ENCODE measurements around the gene ZNF141. TPM values are rescaled to one million over a fixed set of nuclear protein-coding genes. Genes with fewer than 3 reads are reported as not detected.

The ZNF141 gene
- total RNA-seq, 1 experiment from 2014 or later: not detected

- Histone ChIP-seq H3K27ac (ENCODE audit: low read length) (no peak overlapping the region), H3K36me3 (ENCODE audit: control insufficient read depth, insufficient read depth, low read length) (no peaks in the 10 kb centered on the region), H3K9me3 (ENCODE audit: control insufficient read depth, insufficient read depth, low read depth, low read length) (no peaks in the 10 kb centered on the region), H3K27me3 (ENCODE audit: control insufficient read depth, insufficient read depth, low read length) (no peaks in the 10 kb centered on the region), H3K4me3 (ENCODE audit: low read depth in 2 of 2, low read length in 2 of 2) (no peak overlapping the region), H3K4me1 (ENCODE audit: control insufficient read depth, insufficient read depth, low read length) (no peaks in the 10 kb centered on the region)
- no peak for TF ChIP-seq SIN3A (IDR thresholded peaks at IDR 0.05; ENCODE audit: borderline replicate concordance, insufficient read depth, low read depth, low read length)
- no peak for TF ChIP-seq REST (IDR thresholded peaks at IDR 0.05; ENCODE audit: insufficient read depth in 1 of 2, low read depth in 2 of 2, low read length in 1 of 2)
- TF ChIP-seq, protein P1, sequence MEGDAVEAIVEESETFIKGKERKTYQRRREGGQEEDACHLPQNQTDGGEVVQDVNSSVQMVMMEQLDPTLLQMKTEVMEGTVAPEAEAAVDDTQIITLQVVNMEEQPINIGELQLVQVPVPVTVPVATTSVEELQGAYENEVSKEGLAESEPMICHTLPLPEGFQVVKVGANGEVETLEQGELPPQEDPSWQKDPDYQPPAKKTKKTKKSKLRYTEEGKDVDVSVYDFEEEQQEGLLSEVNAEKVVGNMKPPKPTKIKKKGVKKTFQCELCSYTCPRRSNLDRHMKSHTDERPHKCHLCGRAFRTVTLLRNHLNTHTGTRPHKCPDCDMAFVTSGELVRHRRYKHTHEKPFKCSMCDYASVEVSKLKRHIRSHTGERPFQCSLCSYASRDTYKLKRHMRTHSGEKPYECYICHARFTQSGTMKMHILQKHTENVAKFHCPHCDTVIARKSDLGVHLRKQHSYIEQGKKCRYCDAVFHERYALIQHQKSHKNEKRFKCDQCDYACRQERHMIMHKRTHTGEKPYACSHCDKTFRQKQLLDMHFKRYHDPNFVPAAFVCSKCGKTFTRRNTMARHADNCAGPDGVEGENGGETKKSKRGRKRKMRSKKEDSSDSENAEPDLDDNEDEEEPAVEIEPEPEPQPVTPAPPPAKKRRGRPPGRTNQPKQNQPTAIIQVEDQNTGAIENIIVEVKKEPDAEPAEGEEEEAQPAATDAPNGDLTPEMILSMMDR (IDR thresholded peaks at IDR 0.05): no peak
- TF ChIP-seq TCF7L2 (IDR thresholded peaks at IDR 0.05; ENCODE audit: low read depth, low read length): no peak
- TF ChIP-seq POLR2AphosphoS5 (IDR thresholded peaks at IDR 0.05; ENCODE audit: low read depth, low read length): no peak
- no TSS peak for BruUV-seq (replicated peaks)
- intact Hi-C loops (cut with micrococcal nuclease; ENCODE audit: unreplicated experiment) (no loop called here), in situ Hi-C loops (cut with HindIII; ENCODE audit: low pct_unique_long_range_greater_than_20kb, low sequenced_read_pairs) (no loop called here)
- ChIA-PET CTCF (no interaction called here), POLR2A (no interaction called here)
- DNase-seq (ENCODE audit: low read depth, low spot score) (no peak), ATAC-seq (no peak)
Observed at GRCh38 chr4:314296-314903, 23.2 kb upstream of the ZNF141 start.

DNA sequence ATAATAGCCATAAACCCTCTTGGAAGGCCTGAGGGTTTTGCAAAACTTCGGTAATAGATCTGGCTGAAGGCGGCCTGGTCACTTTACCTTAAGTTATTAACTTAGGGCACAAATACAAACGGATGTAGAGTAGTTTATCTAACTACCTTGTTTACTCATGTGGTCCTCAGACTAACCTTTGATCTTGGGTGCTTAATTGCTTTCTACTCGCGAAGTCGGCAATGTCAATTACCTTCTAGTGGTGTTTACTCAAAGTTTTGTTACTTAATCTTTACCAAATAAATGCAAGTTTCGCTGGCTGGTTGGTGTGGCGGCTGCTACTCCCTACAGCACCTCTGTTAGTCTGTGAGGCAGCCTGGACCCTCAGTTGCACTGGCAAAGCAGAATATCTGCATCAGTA, 8.9 kb upstream of the ZNF141 start:
- no TSS peak for BruUV-seq (replicated peaks)
- Histone ChIP-seq H3K4me1 (ENCODE audit: control insufficient read depth, insufficient read depth, low read length) (no peaks in the 10 kb centered on the region), H3K27ac (ENCODE audit: low read length) (no peak overlapping the region), H3K27me3 (ENCODE audit: control insufficient read depth, insufficient read depth, low read length) (no peaks in the 10 kb centered on the region), H3K4me3 (ENCODE audit: low read depth in 2 of 2, low read length in 2 of 2) (no peak overlapping the region), H3K36me3 (ENCODE audit: control insufficient read depth, insufficient read depth, low read length) (no peaks in the 10 kb centered on the region), H3K9me3 (ENCODE audit: control insufficient read depth, insufficient read depth, low read depth, low read length) (no peaks in the 10 kb centered on the region)
- ChIA-PET POLR2A (no interaction called here), CTCF (no interaction called here)
- in situ Hi-C loops (cut with HindIII; ENCODE audit: low pct_unique_long_range_greater_than_20kb, low sequenced_read_pairs) (no loop called here), intact Hi-C loops (cut with micrococcal nuclease; ENCODE audit: unreplicated experiment) (no loop called here)
- ATAC-seq (no peak), DNase-seq (ENCODE audit: low read depth, low spot score) (no peak)
- TF ChIP-seq, protein P1 (IDR thresholded peaks at IDR 0.05): no peak
- TF ChIP-seq REST (IDR thresholded peaks at IDR 0.05; ENCODE audit: insufficient read depth in 1 of 2, low read depth in 2 of 2, low read length in 1 of 2) (no peak), POLR2AphosphoS5 (IDR thresholded peaks at IDR 0.05; ENCODE audit: low read depth, low read length) (no peak), SIN3A (IDR thresholded peaks at IDR 0.05; ENCODE audit: borderline replicate concordance, insufficient read depth, low read depth, low read length) (no peak), TCF7L2 (IDR thresholded peaks at IDR 0.05; ENCODE audit: low read depth, low read length) (no peak)
